HL-60/S4 treated with phorbol 12-myristate 13-acetate at 8.2 ng/mL for 4 days and 3 days (cell line): ENCODE measurements around the gene NFIX.

Source experiments
- in situ Hi-C: fragments of 300-500 bp; cut with MboI; formaldehyde crosslinking; loops from 2 replicates; pipeline ENCODE4 v1.15.0; 2022; ENCODE audit warnings: low sequenced_read_pairs

NFIX gene

DNA sequence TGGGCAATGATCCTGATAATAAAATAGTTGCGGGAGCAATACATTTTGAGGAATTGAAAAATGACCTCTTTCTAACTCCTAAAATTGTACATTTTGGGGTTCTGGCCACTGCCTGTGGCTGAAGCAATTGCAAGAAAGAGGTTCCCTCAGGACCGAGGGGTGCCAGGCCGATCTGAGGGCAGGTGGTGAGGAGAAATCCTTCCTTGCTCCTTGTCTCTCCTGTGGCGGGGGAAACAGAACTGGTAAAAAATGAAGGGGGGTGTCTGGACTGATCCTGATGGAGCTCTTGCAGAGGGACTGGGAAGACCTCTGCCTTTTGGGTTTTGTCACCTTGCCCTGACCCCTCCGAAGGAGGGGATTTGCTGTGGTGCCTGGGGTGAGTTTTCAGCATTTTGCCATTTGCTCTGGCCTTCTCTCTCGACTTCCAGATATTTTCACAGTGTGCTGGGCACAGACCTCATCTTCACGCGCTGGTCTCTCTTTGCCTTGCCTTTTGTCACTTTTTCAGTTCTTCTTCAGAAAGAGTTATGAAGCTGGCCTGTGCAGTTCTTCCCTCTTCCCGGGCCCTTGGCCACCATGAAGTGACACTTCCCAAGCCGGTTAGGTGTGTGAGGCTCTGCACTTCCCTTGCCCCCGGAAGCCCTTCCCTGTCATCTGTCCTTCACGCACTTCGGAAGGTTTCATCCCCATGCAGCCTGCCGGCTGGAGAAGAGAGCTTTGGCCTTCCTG, 22.2 kb downstream of the NFIX start:
- in situ Hi-C loops, result no loop called here

GRCh38 chr19:13018035-13018914, 23.0 kb downstream of the NFIX start:
- in situ Hi-C loops, result no loop called here

- in situ Hi-C loops, result no loop called here
Measured at GRCh38 chr19:13019332-13019731, 24.1 kb downstream of the NFIX start.

DNA sequence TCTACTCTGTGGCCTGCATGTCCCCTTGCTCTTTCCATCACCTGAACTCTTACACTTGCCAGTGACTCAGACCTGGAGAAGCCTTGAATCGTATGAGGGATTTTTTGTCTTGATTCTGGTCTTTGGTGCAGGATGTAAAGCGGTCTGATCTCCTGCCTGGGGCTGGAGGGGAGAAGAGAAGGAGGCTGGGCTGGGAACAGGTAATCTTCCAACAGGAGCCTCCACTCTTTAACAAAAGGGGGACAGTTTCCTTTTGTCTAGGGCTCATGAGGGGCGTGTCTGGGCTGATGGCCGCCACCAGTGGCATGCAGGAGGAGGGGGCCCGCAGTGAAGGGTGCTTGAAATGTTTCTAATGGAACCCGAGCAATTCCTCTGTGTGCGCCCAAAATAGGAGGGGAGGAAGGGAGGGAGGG, 24.7 kb downstream of the NFIX start:
- in situ Hi-C loops, result no loop called here

DNA sequence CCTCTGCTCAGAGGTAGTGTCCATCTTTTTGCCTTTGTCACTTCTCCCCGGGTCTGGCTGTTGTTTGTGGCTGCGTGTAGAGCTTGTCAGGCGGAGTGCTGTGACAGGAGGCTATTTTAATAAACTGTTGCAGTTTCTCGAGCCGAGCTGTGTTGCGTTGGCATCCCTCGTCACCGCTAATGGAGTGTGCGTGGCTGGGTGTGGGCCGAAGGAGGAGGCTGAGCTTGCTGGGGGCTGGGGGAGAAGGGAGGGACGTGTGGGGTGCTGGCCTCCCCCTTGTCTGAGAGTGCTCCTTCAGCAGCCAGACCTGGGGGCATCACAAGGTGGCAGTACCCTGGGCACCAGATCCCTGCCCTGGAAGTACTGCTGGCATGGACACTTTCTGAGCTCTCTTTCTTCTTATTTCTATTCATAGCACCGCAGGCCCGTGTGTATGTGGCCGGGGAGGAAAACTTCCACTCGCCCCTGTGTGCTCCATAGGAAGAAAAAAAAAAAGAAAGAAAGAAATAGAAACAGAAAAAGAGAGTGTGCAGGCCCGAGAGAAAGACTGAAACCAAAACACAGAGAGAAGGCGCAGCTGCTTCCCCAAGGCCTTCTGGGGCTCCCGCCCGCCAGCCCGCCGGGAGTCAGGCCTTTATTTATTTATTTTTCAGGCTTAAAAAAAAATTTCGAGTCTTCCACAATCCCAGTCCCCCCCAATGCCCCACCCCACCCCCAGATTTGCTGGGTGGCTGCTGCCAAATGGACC, 27.0 kb downstream of the NFIX start:
- in situ Hi-C loops, result no loop called here

DNA sequence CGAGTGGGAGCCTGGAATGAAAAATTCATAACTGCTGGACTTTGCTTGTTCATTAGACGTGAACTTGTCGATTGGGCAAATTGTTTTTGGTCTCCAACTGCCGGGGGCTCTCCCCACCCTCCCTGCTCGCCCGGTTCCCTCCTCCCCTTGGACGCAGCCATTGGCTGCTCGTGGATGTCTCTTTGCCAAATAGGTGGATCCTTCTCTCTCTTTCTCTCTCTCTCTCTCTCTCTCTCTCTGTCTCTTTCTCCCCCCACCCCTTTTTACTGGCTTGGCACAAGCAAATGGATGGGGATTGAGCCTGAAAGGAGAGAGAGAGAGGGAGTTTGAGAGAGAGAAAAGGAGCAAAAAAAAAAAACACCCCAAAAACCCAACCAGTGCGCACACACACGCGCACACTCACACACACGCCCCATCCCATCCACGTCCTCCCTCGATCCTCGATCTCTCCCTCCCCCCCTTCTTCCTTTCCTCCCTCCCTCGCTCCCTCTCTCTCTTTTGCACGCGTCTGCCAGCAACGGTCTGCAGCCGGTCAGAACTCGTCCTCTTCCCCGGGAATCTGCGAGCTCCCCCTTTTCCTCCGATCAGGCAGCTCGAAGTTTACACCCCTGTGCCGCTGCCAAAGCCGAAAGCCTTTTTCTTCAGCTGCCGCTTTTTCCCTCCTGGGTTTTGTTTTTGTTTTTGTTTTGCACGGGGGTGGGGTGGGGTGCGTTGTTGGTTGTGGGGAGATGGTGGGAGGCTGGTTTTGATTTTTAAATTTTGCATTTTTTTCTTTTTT, 27.8 kb downstream of the NFIX start:
- in situ Hi-C loops, result no loop called here

DNA sequence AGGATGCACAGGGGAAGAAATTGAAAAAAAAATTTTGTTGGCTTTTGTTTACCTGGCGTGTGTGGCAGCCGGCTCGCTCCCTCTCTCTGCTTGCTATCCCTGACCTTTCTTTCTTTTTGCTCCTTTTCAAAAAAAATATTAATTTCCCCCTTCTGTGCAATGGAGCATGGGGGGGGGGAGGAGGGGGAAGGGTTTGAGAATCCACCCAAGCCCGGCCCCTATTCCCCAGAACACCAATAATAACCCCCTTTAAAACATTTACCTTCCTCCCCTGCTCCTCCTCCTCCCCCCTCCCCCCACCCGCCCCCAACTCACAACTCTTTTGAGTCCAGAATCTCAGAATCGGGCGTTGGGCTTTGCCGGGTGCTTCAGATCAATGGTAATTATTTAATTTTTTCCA, 28.4 kb downstream of the NFIX start:
- in situ Hi-C loops, result no loop called here

- in situ Hi-C loops, result no loop called here
Measured at GRCh38 chr19:13024126-13024950, 29.1 kb downstream of the NFIX start.

GRCh38 chr19:13024951-13025697, 29.8 kb downstream of the NFIX start:
- in situ Hi-C loops, result no loop called here

- in situ Hi-C loops, result no loop called here
Measured at GRCh38 chr19:13025819-13026456, 30.7 kb downstream of the NFIX start.

GRCh38 chr19:13026462-13027370, 31.4 kb downstream of the NFIX start:
- in situ Hi-C loops, result no loop called here

DNA sequence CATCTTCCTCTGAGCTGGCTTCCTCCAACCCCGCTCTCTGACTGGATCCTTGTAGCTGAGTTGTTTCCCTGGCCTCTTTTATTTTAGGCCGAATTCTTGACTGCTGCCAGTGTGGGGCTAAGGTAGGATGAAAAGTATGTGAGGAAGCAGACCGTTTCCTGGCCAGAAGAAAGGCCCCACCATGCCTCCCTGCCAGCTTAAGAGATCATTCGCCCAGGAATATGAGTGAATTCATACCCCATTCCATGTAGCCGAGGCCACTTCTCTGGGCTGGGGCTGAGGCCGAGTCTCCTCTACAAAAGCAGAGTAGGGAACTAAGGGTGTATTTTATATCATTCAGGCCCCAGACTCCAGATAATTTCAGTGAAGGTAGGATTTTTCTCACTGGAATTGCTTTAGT, 32.3 kb downstream of the NFIX start:
- in situ Hi-C loops, result no loop called here

- in situ Hi-C loops, result no loop called here
Measured at GRCh38 chr19:13028027-13028426, 32.8 kb downstream of the NFIX start.

DNA sequence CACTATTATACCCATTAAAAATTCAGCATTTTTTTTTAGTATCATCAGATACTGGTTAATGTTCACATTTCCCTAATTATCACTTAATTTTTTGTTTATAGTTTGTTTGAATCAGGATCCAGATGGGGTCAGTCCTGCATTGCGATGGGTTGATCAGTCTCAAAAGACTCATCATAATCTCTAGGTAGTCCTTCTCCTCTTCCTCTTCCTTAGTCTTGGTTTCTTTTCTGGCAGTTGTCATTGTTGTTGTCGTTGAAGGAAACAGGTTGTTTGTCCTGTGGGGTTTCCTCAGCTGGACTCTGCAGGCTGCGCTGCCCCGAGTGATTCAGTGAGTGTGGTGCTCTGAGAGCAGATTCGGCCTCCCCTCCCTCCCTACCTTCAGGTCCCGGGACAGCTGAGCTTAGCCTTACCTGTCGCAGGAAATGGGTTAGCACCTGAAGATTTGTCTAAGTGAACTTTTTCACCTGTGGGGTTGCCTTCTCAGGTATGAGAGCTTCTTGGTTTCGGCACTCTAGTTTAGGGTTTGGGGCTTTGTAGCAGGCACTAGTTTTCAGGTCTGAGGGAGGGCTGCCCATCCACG, 34.1 kb downstream of the NFIX start:
- in situ Hi-C loops, result no loop called here

DNA sequence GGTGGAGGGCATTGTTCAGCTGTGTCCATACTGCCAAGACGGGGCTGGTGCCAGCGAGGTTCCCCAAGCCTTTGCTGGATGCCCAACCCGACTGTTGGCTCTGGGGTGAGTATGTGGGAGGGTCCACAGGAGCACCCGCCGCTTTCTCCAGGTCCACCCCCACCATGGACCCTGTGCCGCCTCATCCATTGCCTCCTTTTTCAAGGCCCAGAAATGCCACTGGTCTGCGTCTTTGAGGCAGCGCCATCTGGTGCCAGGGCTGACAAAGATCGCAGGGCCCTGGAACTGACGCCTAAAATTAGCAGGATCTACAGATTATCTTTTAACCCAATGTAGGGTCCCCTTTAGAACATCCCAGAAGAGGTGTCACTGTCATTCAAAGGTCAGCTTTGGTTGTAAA, 34.6 kb downstream of the NFIX start:
- in situ Hi-C loops, result no loop called here

GRCh38 chr19:13031917-13032623, 36.8 kb downstream of the NFIX start:
- in situ Hi-C loops, result no loop called here

DNA sequence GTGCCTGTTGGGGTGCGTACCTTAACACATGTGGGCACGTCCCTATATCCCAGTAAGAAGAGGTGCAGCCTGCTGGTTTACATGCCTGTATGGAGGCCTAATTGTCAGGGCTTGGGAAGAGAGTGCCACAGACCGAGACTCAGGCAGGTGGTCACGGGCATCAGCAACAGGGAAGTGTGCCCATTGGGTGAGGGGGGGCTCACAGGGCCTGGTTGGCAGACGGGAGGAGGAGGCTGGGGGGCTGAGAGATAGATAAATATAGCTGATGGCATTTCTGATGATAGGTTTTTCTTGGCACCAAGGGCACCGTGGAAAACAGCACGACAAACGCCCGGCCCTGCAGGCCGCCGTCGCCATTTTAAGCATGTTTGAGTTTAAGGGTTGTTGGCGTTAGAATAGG, 37.6 kb downstream of the NFIX start:
- in situ Hi-C loops, result no loop called here
